ENCODE measurements around the gene PA2G4. TPM values are rescaled to one million over a fixed set of nuclear protein-coding genes. Genes with fewer than 3 reads are reported as not detected.
A peak's percentile ranks its signal among the peaks of the same experiment; 100 is the strongest.

The PA2G4 gene
- total and polyA plus RNA-seq, 10 of the 15 experiments (the other 5 are each of a cell fraction or from before 2014, with no cell fraction given): 148 to 514 (median 406) TPM

- TF ChIP-seq SRF (IDR thresholded peaks at IDR 0.05; ENCODE audit: low read depth in 2 of 2, low read length in 2 of 2): no peak
- TF ChIP-seq CHD1 (IDR thresholded peaks at IDR 0.05; ENCODE audit: low read depth, low read length): no peak
- no peak for TF ChIP-seq NR2C1 (IDR thresholded peaks at IDR 0.05)
- no peak for TF ChIP-seq CREM (IDR thresholded peaks at IDR 0.05; ENCODE audit: low read depth)
- TF ChIP-seq SMAD1 (IDR thresholded peaks at IDR 0.05; ENCODE audit: low read depth, partially characterized antibody): no peak
- no peak for TF ChIP-seq HSF1 (IDR thresholded peaks at IDR 0.05; ENCODE audit: low read depth, low read length)
- no peak for TF ChIP-seq SIX5 (IDR thresholded peaks at IDR 0.05; ENCODE audit: low read depth, low read length, severe bottlenecking)
- TF ChIP-seq, protein P1, sequence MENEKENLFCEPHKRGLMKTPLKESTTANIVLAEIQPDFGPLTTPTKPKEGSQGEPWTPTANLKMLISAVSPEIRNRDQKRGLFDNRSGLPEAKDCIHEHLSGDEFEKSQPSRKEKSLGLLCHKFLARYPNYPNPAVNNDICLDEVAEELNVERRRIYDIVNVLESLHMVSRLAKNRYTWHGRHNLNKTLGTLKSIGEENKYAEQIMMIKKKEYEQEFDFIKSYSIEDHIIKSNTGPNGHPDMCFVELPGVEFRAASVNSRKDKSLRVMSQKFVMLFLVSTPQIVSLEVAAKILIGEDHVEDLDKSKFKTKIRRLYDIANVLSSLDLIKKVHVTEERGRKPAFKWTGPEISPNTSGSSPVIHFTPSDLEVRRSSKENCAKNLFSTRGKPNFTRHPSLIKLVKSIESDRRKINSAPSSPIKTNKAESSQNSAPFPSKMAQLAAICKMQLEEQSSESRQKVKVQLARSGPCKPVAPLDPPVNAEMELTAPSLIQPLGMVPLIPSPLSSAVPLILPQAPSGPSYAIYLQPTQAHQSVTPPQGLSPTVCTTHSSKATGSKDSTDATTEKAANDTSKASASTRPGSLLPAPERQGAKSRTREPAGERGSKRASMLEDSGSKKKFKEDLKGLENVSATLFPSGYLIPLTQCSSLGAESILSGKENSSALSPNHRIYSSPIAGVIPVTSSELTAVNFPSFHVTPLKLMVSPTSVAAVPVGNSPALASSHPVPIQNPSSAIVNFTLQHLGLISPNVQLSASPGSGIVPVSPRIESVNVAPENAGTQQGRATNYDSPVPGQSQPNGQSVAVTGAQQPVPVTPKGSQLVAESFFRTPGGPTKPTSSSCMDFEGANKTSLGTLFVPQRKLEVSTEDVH (IDR thresholded peaks at IDR 0.05; ENCODE audit: low read depth, partially characterized antibody): no peak
- TF ChIP-seq, protein P2, sequence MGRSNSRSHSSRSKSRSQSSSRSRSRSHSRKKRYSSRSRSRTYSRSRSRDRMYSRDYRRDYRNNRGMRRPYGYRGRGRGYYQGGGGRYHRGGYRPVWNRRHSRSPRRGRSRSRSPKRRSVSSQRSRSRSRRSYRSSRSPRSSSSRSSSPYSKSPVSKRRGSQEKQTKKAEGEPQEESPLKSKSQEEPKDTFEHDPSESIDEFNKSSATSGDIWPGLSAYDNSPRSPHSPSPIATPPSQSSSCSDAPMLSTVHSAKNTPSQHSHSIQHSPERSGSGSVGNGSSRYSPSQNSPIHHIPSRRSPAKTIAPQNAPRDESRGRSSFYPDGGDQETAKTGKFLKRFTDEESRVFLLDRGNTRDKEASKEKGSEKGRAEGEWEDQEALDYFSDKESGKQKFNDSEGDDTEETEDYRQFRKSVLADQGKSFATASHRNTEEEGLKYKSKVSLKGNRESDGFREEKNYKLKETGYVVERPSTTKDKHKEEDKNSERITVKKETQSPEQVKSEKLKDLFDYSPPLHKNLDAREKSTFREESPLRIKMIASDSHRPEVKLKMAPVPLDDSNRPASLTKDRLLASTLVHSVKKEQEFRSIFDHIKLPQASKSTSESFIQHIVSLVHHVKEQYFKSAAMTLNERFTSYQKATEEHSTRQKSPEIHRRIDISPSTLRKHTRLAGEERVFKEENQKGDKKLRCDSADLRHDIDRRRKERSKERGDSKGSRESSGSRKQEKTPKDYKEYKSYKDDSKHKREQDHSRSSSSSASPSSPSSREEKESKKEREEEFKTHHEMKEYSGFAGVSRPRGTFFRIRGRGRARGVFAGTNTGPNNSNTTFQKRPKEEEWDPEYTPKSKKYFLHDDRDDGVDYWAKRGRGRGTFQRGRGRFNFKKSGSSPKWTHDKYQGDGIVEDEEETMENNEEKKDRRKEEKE (IDR thresholded peaks at IDR 0.05): no peak
- no peak for TF ChIP-seq NR2F1 (conservative IDR thresholded peaks at IDR 0.05)
- TF ChIP-seq SIN3A (IDR thresholded peaks at IDR 0.05; ENCODE audit: low read depth, low read length): 0 out of 2 replicates have a peak, but pooled peaks have one; percentile 41
- no peak for TF ChIP-seq CEBPZ (IDR thresholded peaks at IDR 0.05; ENCODE audit: low read depth, low read length)
- TF ChIP-seq NKRF (conservative IDR thresholded peaks at IDR 0.05): peak; percentile 41
- no peak for TF ChIP-seq BACH1 (IDR thresholded peaks at IDR 0.05; ENCODE audit: borderline replicate concordance)
- TF ChIP-seq ATF7 (IDR thresholded peaks at IDR 0.05; ENCODE audit: low read depth): no peak
Observed at GRCh38 chr12:56104815-56105608, 653 bp downstream of the PA2G4 start (continued).
